Neutrophil (primary cell): ENCODE measurements around the gene TXK.

Source experiments
- H3K27ac ChIP-seq: fragments of 200-600 bp; sonication (generic); 2 replicates; pipeline ENCODE4 v1.5.1; 2016; ENCODE audit warnings: mild to moderate bottlenecking, moderate library complexity
- H3K27me3 ChIP-seq: fragments of 200-600 bp; sonication (generic); 2 replicates; pipeline ENCODE4 v1.6.0; 2016; ENCODE audit warnings: mild to moderate bottlenecking
- H3K36me3 ChIP-seq: fragments of 200-600 bp; sonication (generic); 2 replicates; pipeline ENCODE4 v1.5.1; 2017
- H3K4me1 ChIP-seq, 2 experiments: fragments of 200-600 bp in 1 of 2; sonication (generic) in 1 of 2; 1 replicate in 1 of 2; 2 replicates in 1 of 2; pipeline versions ENCODE4 v1.5.1 to v1.6.1; 2013 to 2016; ENCODE audit warnings: low read depth in 1 of 2, low read length in 1 of 2, mild to moderate bottlenecking in 1 of 2, moderate library complexity in 1 of 2; ENCODE audit not compliant: control insufficient read depth in 1 of 2, insufficient read depth in 1 of 2
- H3K4me3 ChIP-seq, 2 experiments: fragments of 200-600 bp in 1 of 2; sonication (generic) in 1 of 2; 1 replicate in 1 of 2; 2 replicates in 1 of 2; pipeline ENCODE4 v1.5.1; 2013 to 2016; ENCODE audit warnings: low read depth in 1 of 2, low read length in 1 of 2, mild to moderate bottlenecking in 1 of 2, moderate library complexity in 1 of 2
- H3K9me3 ChIP-seq: fragments of 200-600 bp; sonication (generic); 2 replicates; pipeline ENCODE4 v1.5.1; 2016
- TF ChIP-seq, protein P1 (sequence below): fragments of 200-600 bp; sonication (generic); IDR thresholded peaks from 2 replicates; pipeline ENCODE4 v1.5.1; 2016; ENCODE audit warnings: antibody characterized with exemption

TXK gene

DNA sequence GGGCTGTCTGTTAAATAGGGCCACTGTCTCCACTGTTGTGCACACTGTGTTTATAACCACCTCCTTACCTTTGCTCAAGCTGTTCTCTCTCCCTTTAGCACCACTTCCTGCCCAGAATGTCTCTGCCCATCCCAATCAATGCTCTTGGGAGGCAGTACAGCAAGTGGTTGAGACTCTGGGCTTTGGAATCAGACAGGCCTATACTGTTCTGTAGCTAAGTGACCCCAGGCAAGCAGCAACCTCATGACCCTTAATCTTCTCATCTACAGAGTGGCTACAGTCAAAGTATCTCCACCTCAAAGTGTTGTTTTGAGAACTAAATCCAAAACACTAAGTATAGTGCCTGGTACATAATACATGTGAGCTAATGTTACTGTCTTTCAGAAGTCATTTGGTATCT lies 3.8 kb upstream of the TXK start:
- no peaks in the 10 kb centered on the region for H3K4me1 ChIP-seq
- TF ChIP-seq, protein P1, sequence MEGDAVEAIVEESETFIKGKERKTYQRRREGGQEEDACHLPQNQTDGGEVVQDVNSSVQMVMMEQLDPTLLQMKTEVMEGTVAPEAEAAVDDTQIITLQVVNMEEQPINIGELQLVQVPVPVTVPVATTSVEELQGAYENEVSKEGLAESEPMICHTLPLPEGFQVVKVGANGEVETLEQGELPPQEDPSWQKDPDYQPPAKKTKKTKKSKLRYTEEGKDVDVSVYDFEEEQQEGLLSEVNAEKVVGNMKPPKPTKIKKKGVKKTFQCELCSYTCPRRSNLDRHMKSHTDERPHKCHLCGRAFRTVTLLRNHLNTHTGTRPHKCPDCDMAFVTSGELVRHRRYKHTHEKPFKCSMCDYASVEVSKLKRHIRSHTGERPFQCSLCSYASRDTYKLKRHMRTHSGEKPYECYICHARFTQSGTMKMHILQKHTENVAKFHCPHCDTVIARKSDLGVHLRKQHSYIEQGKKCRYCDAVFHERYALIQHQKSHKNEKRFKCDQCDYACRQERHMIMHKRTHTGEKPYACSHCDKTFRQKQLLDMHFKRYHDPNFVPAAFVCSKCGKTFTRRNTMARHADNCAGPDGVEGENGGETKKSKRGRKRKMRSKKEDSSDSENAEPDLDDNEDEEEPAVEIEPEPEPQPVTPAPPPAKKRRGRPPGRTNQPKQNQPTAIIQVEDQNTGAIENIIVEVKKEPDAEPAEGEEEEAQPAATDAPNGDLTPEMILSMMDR = no peak
- H3K36me3 ChIP-seq = peaks cover 61% of the 10 kb centered on the region

DNA sequence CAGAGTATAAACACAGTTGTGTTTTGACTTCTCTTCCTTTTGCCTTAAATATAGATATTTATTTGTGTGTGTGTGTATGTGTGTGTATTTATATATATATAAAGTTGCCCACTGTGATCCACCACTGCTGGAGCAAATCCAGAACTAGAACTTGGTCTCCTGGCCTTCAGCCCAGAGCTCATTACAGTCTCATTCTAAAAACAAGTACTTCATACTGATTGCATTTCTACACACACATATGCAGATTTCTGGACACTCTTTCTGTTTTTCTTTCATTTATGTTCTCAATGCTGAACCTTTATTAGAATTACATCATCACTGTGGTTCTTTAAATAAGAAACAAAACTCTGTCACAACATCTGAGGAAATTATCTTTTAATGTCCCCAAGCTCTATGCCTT lies 381 bp downstream of the TXK start:
- Histone ChIP-seq H3K4me3 (no peak overlapping the region), H3K36me3 (peaks cover 46% of the 10 kb centered on the region), H3K27me3 (no peaks in the 10 kb centered on the region), H3K4me1 (no peaks in the 10 kb centered on the region), H3K27ac (no peak overlapping the region), H3K9me3 (no peaks in the 10 kb centered on the region)
- TF ChIP-seq, protein P1 = no peak

More for the DNA sequence above, 3.8 kb upstream of the TXK start:
- Histone ChIP-seq H3K4me3 (no peak overlapping the region), H3K27me3 (no peaks in the 10 kb centered on the region), H3K9me3 (no peaks in the 10 kb centered on the region), H3K27ac (no peak overlapping the region)

DNA sequence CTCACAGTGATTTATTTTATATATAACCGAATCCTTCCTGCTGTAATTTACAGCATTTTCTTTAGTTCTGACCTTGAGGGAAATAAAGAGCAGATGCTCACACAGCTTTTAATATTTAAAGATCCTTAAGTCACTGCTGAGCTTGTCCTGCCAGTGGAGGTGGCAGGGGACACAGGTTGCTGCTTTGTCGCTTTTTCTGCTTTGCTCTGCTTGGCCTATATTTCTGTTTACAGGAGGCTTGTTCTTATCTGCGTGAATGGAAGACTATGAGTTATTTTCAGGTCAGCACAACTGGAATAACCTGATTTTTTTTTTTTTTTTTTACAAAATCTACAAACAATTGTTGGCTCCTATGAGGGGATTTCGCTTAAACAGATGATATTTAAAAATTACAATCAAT lies 2.3 kb downstream of the TXK start:
- Histone ChIP-seq H3K27ac (no peak overlapping the region), H3K9me3 (no peaks in the 10 kb centered on the region), H3K27me3 (no peaks in the 10 kb centered on the region), H3K36me3 (peaks cover 26% of the 10 kb centered on the region), H3K4me3 (no peak overlapping the region), H3K4me1 (peaks cover 8 to 9% of the 10 kb centered on the region in 2 experiments)
- TF ChIP-seq, protein P1 = no peak

DNA sequence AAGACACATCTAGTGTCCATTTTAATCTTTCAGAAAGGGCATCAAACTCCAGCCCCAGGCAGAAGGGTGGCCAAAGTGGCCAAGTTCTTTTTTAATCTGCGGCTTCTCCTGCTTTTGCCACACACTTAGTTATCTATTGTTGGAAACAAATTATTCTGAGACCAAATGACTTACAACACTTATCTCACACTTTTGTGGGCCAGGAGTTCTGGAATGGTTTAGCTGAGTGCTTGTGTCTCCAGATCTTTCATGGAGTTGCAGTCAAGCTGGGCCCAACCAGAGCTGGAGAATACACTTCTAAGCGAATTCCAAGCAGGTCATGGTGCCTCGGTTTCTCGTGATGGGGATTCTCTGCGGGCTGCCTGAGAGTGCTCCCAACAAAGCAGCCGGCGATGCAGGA lies 4.0 kb downstream of the TXK start:
- Histone ChIP-seq H3K9me3 (no peaks in the 10 kb centered on the region), H3K4me1 (peaks cover 8 to 9% of the 10 kb centered on the region in 2 experiments), H3K27ac (no peak overlapping the region), H3K27me3 (no peaks in the 10 kb centered on the region), H3K36me3 (peaks cover 10% of the 10 kb centered on the region), H3K4me3 (no peak overlapping the region)
- TF ChIP-seq, protein P1 = no peak

DNA sequence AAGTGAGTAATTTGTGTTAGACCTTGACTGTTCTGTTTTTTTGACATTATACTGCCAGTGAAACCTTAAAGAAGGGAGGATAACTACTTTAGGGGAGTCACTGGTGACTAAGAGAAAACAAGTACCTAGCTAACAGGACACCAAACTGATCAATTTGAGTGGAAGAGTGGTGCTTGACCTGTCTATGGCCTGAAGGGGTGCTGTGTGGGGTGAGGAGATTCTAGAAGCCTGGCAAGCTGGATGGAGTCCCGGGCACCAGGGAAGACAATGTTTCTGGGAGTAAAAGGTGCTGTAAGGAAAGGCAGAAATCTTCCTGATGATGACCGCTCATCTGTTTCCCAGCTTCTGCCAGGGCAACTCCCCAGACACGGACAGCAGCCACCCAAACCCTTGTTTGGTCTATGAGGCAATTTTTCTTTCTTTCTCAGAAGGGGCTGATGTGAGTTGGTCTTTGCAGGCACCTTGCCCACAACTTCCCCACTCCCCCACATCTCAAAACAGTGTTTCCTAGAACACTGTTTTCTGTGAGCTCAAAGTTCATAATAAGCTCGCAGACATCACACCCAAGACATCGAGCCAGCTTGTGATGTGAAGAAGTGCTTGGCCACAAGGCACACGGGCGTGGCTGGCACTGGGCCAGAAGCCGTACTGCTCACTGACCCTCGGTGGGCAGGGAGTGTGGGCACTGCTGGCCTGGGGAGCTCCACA lies 4.6 kb downstream of the TXK start:
- no peaks in the 10 kb centered on the region for H3K9me3 ChIP-seq
- peaks cover 4% of the 10 kb centered on the region for H3K36me3 ChIP-seq
- H3K4me1 ChIP-seq = peaks cover 8 to 9% of the 10 kb centered on the region in 2 experiments
- H3K27me3 ChIP-seq = no peaks in the 10 kb centered on the region
- no peak overlapping the region for H3K27ac ChIP-seq
- TF ChIP-seq, protein P1 = no peak
- H3K4me3 ChIP-seq = no peak overlapping the region
